Measurements from ENCODE around the gene ANO1. TPM values are rescaled to one million over a fixed set of nuclear protein-coding genes. Genes with fewer than 3 reads are reported as not detected.

Gene ANO1
- total RNA-seq, 4 donors from 2014 or later: 1.5 to 8.7 (median 4.6) TPM

DNA sequence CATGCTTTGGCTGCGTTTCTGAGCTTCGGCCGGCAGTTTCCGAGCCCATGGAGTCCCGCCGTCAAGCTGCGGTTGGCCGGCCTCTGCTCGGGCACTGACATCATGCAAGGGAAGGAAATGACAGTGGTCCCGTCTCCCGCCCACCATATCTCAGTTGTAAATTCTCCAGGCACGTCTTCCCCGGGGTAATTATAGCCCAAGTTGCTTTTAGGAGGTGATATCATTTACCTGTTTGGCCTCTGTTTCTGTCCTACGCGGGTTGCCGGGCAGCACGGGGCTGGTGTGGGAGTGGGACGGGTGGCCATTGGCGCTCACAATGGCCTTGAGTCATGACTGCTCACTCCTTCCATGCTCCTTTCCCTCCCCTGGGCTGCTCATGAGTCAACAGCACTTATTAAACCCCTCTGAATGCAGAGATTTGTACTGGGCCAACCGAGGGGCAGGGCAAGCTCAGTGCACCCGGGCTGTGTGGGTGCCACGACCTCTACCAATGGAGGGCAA, 4.2 kb upstream of the ANO1 start:
- TF ChIP-seq, protein P1, sequence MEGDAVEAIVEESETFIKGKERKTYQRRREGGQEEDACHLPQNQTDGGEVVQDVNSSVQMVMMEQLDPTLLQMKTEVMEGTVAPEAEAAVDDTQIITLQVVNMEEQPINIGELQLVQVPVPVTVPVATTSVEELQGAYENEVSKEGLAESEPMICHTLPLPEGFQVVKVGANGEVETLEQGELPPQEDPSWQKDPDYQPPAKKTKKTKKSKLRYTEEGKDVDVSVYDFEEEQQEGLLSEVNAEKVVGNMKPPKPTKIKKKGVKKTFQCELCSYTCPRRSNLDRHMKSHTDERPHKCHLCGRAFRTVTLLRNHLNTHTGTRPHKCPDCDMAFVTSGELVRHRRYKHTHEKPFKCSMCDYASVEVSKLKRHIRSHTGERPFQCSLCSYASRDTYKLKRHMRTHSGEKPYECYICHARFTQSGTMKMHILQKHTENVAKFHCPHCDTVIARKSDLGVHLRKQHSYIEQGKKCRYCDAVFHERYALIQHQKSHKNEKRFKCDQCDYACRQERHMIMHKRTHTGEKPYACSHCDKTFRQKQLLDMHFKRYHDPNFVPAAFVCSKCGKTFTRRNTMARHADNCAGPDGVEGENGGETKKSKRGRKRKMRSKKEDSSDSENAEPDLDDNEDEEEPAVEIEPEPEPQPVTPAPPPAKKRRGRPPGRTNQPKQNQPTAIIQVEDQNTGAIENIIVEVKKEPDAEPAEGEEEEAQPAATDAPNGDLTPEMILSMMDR (IDR thresholded peaks at IDR 0.05; ENCODE audit: low read depth): no peak

DNA sequence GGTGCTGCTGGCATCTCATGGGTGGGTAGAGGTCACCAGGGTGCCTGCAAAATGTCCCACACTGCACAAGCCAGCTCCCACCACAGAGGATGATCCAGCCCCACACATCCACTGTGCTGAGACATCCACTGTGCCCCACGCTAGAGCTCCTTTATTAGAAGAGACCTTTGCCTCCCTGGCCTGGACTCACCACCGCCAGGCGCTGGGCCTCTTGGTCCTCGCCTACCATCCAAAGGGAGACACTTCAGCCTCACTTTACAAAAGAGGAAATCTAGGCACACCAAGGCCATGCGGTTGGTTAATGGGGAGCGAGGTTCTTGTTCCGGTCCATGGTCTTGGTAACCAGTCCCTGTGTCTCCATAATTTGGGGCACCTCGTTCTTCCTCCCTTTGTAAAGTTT, 3.4 kb upstream of the ANO1 start:
- TF ChIP-seq, protein P1 (IDR thresholded peaks at IDR 0.05; ENCODE audit: low read depth): no peak

DNA sequence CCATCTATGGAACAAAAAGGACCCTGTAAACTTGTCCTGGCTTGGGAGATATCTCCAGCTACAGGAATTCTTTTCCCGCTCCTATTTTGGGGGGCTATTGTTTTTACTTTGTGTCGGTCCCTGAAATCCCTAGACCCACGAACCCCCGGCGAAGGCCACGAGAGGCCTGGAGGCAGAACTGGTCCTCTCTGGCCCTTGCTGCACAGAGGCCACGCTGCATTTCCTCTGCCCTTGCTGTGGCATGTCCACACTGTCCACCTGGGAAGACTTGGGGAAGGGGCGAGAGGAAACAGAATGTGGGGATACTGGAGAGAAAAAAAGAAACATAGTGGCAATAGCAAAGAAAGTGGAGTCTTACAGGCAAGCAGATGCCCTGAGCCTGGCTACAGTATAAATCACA, 2.3 kb upstream of the ANO1 start:
- TF ChIP-seq, protein P1 (IDR thresholded peaks at IDR 0.05; ENCODE audit: low read depth): no peak

DNA sequence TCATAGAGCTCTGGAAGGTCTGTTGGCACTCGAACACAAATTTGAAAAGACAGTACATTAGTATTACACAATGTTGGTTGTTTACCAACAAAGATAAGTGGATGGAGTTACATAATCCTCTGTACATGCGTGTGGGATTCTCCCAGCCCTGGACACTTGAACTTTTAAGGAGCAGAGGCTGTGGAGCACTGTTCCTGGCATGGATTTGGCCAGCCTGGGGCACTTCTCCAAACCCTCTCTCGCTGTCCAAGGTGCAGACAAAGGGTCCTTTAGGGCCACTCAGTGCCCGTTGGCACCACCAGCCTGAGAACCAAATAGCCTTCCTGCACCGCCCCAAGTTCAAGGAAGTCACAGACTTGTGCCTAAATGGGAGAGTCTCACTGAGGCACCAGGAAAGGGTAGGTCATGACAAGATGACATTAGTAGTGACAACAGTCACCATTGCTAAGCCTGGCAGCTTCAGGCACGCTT, 1.6 kb upstream of the ANO1 start:
- TF ChIP-seq, protein P1 (IDR thresholded peaks at IDR 0.05; ENCODE audit: low read depth): no peak

DNA sequence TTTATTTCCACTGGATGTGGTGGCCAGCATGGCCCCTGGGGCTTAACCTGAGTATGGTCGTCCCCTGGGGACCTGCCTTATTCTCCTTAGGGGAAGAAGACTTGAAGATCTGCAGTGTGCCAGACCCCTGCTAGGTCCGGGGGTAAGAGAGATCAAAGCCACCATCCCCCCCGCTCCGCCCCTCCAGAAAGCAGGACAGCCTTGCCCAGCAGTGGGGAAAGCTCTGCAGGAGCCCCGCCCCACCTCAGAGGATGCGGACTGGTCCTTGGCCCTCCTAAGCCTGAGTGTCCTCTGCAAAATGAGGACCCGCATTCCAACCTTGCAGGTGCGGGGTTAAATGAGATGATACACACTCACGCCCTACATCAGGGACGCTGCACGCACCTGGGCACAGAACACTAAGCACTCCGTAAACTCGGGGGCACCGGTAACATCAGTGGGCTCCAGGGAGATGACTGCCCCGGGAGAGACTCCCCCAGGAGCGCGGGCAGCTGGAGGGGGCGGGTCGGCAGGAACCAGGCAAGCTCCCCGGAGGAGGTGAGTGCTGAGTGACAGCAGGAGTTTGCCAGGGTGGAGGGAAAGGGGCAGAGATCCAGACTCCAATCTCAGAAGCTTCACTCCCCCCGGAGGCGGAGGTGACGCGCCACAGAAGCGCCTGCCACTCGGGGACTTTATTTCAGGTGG, 564 bp upstream of the ANO1 start:
- TF ChIP-seq, protein P1 (IDR thresholded peaks at IDR 0.05; ENCODE audit: low read depth): no peak

DNA sequence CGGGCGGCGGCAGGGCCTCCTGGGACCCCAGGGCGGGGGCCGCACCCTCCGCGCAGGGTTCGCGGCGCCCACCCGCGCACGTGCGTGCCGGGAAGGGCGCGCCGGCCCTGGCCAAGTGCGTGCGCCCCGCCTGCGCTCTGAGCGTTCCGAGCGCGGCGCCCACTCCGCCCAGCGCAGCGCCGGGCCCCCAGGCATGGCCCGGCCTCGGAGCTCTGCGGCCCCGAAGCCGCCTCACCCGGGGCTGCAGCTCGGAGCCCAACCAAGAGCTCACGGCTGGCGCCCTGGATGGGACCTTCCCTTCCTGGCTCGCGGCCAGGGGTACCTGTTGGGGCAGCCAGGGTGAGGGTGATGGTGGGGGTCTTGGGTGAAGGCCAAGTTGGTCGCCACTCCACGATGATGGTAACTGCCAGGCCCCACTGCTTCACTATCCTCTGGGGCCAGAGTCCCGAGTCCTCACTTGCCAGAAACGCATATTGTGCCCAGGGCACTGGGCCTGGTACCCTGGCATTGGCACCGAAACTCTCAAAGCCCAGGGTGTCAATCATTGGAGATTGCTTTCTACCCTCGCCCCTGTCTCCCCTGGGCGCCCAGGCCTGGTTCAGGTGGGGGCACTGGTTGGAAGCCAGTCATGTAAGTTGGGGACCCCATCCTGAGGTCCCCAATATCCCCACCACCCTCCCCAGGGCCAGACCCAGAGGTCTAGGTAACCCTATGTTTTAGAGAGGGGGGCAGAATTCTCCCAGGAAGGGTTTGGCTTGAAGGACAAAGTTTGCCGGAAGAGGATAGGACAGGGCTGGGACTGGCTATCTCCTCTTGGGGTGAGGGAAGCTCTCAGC, 882 bp downstream of the ANO1 start:
- TF ChIP-seq, protein P1 (IDR thresholded peaks at IDR 0.05; ENCODE audit: low read depth): no peak

DNA sequence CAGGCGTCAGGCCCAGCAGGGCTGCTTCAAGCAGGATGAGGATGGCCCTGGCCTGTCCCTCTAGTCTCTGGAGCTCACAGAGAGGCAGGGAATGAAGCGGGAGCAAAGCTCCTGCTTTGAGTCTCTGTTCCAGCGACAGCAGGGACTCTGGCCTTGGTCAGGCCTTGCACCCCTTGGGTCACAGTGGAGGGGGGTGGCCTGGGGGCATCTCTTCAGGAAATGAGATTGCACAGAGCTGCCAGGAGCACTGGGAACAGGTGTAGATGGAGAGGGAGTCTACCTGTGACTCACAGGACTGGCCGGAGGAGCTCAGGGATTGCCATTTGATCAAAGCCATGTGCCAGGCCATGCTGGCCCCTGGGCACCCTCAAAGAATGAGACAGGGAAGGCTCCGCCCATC, 1.6 kb downstream of the ANO1 start:
- TF ChIP-seq, protein P1 (IDR thresholded peaks at IDR 0.05; ENCODE audit: low read depth): no peak

Measured in subcutaneous adipose tissue (tissue), 4 donors.